NCI-H2081 treated with DMSO at 0.1 percent for 48 hours (cell line): ENCODE measurements around the gene PDX1.

Source experiments
- DNase-seq: peaks from one replicate; lab custom pipeline; 2025; lab: John Stamatoyannopoulos, UW

The PDX1 gene

GRCh38 chr13:27922883-27923612, 3.2 kb downstream of the PDX1 start:
- DNase-seq, result no peak

- no peak for DNase-seq
These were observed 4.2 kb downstream of the PDX1 start for GRCh38 chr13:27923794-27924528.

GRCh38 chr13:27924529-27925141, 4.8 kb downstream of the PDX1 start:
- no peak for DNase-seq

- no peak for DNase-seq
These were observed 5.6 kb downstream of the PDX1 start for GRCh38 chr13:27925220-27925991.

GRCh38 chr13:27926644-27927434, 7.0 kb downstream of the PDX1 start:
- no peak for DNase-seq

GRCh38 chr13:27927444-27928352, 7.9 kb downstream of the PDX1 start:
- no peak for DNase-seq

- no peak for DNase-seq
These were observed 8.6 kb downstream of the PDX1 start for GRCh38 chr13:27928353-27928804.

GRCh38 chr13:27928805-27929753, 9.3 kb downstream of the PDX1 start:
- DNase-seq, result no peak

- DNase-seq, result no peak
These were observed 10.1 kb downstream of the PDX1 start for GRCh38 chr13:27929868-27930267.

GRCh38 chr13:27933118-27933517, 13.3 kb downstream of the PDX1 start:
- DNase-seq, result no peak

GRCh38 chr13:27933580-27934328, 14.0 kb downstream of the PDX1 start:
- DNase-seq, result no peak

GRCh38 chr13:27942972-27943371, 23.2 kb downstream of the PDX1 start:
- peak; percentile 4 for DNase-seq

- DNase-seq, result no peak
These were observed 33.3 kb downstream of the PDX1 start for GRCh38 chr13:27952876-27953675.

- DNase-seq, result peak; percentile 29
These were observed 34.0 kb downstream of the PDX1 start for GRCh38 chr13:27953676-27954405.

- no peak for DNase-seq
These were observed 34.6 kb downstream of the PDX1 start for GRCh38 chr13:27954406-27954851.

GRCh38 chr13:27955014-27955591, 35.3 kb downstream of the PDX1 start:
- no peak for DNase-seq
